GM19463 (cell line): Measurements from ENCODE around the gene OPN4.

Experiments used
- ATAC-seq: cut with Tn5 transposase; IDR thresholded peaks from one replicate; pipeline ENCODE4 v1.9.1; 2021; ENCODE audit warnings: mild to moderate bottlenecking, moderate library complexity; ENCODE audit not compliant: unreplicated experiment

The OPN4 gene

DNA sequence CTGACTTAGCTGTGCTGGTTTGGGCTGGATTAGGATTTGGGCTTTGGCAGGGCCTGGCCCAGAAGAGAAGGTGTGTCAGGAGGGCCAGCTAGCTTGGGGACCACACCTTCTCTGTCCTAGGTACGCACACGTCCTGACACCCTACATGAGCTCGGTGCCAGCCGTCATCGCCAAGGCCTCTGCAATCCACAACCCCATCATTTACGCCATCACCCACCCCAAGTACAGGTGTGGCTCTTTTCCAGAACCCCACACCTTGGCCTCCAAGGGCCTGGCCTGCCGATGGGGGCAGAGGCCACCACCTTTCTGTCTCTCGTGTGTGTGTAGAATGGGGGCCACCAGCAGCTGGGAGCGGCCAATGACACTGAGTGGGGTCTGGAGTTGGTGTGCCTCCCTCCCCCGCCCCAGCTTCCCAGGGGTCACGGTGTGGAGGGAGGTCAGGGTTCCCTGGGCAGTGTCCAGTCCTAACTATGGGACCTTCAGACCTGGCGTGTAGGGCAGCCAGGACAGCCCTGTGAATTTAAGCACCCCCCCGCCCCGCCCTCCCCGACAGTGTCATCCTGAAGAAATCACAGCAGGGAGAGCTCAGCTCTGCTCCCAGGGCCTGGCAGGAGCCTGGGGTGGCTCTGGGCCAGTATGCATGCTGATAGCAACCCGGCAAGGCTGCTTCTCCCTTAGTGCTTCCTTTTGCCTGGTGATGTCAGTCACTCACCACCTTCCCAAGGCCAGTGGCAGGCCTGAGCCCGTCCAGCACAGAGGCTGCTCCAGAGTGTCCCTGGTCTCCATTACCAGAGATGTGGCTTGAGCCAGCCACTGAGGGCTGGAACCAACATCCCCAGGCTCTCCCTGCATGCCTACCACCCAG lies 7.0 kb downstream of the OPN4 start:
- no peak for ATAC-seq

DNA sequence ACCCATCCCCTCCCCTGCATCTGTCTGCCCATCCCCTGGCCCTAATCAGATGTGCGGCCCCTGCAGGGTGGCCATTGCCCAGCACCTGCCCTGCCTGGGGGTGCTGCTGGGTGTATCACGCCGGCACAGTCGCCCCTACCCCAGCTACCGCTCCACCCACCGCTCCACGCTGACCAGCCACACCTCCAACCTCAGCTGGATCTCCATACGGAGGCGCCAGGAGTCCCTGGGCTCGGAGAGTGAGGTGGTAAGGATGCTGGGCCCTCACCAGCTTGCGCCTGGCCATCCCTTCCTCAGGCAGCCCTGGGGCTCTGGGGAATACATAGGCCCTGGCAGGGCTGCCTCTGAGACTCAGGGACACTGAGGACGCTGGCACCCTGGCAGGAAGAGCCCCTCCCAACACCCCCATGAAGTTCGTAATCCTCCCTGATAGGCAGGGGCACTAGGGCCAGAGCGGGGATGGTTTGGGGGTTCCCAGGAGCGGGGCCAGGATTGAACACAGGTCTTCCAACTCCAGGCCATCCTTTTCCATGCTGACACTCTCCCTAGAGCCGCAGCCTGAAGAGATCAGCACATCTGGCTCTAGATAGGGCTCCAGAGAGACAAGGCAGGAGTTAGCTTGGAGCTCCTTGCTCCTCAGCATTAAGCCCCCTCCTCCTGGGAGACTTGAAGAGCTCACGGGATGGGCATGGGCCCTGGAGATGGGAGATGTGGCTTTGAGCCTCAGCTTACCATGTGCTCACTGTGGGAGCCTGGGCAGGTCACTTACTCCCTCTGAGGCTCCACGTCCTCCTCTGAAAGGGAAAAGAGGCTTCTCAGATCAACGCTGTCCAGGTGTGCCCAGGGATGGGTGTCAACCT lies 8.1 kb downstream of the OPN4 start:
- ATAC-seq, result no peak

DNA sequence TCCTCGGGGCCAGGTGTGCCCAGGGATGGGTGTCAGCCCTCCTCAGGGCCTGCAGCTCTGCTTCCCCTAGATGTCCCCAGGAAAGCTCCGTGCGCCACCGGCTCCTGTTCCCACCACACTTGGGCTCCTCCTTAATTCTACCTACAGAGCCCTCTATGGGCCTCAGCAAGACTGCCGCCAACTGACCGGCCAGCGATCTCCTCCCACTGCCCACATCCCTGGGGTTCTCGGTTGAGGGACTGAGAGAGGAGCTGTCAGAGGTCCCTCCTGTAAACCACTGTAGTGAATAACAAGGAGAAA lies 8.6 kb downstream of the OPN4 start:
- ATAC-seq, result no peak

DNA sequence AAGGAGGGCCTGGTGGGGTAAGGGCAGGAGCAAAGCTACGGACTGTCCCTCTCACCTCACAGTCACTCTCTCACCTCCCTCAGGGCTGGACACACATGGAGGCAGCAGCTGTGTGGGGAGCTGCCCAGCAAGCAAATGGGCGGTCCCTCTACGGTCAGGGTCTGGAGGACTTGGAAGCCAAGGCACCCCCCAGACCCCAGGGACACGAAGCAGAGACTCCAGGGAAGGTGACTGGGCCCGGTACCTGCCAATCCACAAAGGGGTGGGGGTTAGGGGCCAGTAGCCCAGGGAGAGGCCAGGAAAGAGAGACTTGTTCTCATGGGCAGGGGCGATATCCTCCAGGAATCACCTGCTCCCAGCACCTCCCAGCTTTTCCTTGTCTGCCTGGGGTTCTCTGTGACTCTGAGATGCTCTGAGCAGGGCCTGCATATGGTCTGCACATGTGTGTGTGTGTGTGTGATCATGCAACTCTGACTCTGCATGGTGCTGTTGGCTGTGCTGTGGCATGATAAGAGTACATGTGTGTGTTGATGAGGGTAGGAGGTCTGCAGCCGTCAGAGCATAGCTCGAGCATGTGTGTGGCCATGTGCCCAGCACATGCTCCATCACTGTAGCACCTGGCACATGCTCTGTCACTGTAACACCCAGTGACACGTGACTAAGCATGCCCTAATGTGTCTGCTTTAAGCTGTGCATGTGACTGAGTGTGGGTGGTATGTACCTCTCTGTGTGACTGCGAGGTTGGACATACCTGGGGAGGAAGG lies 9.4 kb downstream of the OPN4 start:
- no peak for ATAC-seq

DNA sequence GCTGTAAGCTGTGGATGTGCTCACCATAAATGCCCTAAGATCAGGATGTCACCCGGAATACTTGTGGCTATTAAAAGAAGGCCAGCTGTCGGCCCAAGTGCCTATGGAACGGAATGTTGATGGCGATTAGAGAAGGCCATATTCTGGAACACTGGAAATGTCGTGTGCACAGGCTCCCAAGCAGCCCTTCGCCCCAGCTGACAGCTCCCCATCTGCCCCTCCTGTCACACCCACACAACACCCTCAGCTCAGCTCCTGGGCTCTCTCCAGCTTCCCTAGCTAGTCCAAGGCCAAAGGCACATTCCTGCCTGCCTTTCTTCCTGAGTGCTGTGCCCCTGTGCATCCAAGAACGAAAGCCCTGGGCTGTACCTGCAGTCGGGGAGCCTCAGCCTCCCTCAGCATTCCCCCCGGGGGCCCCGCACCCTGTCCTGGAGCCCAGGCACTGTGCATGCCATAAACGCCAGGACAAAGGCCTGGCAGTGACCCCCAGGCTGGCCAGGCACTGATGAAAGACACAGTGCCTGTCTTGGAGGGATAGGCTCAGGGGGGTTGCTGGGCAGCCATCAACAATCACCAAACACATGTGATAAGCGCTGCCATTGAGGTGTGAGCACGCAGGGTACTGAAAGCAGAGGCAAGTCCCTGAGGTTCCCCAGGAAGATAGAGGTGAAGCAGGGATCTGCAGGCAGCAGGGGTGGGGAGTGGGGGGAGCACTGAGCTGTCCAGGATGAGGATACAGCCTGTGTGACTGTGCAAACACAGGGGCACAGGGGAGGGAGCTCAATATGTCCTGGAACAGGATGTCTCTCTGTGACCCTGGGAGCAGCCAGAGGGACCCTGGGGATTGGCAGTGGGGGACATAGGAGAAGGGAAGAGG lies 10.2 kb downstream of the OPN4 start:
- no peak for ATAC-seq

DNA sequence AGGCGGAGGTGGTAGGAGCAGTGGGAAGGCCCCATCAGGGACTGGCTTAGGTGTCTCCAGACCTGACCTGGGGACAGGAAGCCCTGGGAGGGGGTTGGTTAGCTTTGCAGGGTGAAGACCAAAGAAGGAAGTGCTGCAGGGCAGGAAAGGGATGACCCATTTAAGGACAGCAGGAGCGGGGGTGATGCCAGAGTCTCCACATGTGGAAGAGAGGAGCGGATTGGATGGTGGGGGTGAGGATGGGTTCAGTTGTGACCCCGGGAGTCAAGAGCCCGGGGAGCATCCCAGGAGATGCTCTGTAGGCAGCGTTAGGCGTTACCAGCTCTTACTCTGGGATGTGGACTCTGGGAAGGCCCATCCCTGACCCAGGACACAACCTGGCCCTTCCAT lies 10.9 kb downstream of the OPN4 start:
- no peak for ATAC-seq

DNA sequence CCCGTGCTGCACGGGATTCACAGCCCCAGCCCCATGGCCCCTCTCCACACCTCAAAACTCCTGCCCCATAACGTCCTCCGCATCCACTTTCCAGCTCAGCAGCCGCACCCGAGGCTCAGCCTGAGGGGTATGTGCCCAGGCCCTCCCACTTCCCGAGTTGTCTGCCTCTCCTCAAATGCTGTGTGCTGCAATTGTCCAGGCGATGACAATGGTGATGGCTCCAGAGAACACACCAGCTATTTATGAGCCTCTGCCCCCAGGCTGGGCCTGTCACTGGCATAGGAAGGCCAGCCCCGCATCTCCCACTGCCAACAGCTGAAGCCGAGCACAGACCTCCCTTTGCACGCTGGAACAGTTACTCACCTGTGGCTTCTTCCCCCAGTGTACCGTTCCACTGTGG lies 11.5 kb downstream of the OPN4 start:
- no peak for ATAC-seq

DNA sequence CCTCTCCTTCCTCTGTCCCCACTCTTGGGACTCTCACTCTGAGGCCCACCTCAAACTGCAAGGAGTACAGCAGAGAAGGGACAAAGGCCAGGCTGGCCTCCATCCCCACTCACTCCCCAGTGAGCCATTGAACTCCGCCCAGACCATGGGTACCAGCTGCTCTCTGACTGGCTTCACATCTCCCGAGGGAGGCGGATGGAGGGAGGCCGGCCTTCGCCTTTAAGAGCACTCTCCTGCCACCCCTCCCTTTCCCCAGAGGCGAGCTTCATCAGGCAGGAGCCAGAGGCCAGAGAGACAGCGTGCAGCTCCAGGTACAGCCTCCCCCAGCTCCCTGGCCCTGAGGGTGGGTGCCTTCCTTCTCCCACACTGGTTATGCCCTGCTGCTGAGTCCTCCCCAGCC lies 12.2 kb downstream of the OPN4 start:
- ATAC-seq, result no peak

DNA sequence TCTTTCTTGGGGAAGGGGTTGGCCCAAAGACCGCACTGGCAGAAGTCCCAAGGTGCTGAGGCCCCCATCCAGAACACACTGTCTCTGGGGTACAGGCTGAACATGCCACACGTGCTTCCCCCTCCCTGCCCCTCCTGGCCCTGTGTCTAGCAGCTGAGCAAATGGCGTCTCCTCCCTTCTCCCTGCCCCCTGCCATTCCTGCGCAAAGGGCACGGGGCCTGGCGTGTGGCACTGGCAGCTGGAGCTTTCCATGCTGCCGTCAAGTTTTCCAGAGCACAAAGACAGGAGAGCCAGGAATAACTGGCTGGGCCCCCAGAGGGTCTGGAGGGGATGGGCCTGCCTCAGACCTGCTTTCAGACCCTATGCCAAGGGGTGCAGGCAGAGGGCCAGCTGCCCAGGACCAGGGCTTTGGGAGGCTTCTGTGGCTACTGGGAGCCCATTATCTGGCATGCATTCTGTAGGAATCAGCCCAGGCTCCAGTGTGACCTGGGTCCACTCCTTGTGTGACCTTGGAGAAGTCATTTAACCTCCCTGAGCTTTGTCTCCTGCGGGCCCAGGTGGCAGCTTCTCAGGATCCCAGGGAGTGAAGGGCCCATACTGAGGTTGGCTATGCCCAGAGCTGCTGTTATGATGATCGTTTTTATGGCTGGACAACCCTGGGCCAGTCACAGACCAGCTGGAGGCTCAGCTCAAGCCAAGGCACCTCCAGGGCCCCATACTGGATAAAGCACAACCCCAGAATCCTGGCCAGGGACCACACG lies 13.3 kb downstream of the OPN4 start:
- no peak for ATAC-seq

DNA sequence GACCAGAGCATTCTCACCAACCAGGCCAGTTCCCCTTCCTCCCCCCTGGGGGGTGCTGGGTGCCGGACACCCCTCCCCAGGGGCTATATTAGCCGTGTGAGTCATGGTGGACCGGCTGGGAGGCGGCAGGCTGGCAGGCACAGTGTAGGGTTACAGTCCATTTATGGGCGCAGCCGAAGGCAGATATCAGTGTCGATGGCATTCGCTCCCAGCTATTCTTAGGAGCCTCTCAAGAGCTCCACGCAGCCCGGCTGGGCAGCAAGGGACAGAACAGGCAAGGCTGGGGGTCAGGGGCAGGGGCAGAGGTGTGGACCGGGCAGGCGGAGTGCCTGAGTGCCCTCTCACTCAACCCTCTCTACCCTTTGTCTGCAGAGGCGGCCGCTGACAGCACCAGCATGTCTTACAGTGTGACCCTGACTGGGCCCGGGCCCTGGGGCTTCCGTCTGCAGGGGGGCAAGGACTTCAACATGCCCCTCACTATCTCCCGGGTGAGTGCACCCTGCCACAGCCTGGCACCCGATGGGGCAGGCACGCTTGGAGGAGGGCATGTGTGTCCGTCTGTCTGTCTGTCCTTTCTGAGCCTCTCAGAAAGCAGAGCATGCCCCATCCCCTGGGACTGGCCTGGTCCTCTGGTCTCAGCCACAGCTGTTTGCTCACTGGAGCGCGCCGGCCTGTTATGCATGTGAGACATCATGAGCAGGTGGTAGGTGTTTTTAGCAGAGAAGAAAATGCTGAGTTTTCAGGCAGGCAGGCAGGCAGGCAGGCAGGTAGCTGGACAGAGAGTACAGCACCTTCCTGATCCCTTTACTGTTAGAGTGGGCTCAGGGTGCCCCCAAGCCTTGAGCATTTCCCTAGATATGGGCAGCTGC lies 14.2 kb downstream of the OPN4 start, which contains the start of gene LDB3:
Gene LDB3 (plus strand): TSS at position 215 of the 869 bp plus-strand sequence. CDS start 181 bp downstream, at position 396.
- ATAC-seq, result peak; percentile 76

DNA sequence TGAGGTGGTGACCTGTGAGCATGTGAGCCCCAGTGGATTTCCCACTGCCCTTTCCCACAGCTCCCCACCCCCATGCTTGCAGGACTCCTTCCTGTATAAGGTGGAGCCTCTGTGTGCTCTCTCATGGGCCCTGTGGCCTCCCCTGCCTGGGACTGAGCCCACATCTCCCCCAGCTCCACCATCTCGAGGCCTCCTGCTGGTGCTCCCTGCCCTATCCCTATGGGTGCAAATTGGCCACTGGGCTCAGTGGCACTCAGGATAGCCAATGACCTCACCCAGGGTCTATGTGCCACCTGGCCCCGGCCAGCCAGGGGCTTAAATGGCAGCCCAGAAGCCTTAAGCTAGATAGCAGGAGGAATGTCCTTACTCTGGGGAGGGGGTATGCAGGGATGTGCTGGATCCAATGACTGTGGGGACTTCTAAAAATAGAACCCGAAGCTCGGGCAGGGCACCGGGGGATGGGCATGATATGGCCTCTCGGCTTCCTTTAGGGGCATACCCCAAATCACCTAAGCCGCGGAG lies 16.0 kb downstream of the OPN4 start:
- no peak for ATAC-seq

DNA sequence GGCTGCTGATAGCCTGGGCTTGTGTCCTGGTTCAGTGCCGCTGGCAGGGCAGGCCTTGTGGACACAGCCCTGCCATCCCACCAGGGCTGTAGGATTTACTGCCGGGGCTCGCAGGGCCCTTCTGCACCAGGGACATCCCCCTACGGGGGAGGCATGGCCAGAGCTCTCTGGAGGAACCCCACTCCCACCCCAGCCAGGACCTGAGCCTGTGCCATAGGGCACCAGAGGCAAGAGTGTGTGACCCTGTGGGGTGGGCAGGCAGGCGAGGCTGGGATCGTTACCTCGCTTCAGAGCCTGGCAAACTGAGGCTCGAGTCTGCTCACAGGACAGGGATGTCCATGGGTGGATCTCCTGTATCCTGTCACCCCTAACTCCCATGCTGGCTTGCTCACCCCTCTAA lies 16.5 kb downstream of the OPN4 start:
- ATAC-seq, result no peak

DNA sequence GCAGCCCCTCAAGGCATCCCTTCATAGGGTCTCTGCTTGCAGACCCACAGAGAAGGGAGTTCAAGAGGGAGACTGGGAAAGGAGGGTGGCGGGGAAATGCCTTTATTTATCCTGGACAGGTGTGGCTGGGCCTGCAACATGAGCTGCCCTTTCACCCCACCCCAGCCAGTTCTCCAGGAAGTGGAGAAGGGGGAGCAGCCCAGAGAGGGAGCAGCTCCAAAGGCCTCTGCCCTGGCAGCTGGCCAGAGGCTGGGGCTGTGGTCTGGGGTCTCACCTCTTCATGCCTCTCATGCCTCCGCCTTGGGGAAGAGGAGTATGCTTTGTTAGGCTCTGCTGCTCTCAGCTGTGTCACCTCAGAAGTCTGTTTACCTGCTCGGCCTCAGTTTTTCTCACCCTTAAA lies 17.1 kb downstream of the OPN4 start:
- ATAC-seq, result no peak

DNA sequence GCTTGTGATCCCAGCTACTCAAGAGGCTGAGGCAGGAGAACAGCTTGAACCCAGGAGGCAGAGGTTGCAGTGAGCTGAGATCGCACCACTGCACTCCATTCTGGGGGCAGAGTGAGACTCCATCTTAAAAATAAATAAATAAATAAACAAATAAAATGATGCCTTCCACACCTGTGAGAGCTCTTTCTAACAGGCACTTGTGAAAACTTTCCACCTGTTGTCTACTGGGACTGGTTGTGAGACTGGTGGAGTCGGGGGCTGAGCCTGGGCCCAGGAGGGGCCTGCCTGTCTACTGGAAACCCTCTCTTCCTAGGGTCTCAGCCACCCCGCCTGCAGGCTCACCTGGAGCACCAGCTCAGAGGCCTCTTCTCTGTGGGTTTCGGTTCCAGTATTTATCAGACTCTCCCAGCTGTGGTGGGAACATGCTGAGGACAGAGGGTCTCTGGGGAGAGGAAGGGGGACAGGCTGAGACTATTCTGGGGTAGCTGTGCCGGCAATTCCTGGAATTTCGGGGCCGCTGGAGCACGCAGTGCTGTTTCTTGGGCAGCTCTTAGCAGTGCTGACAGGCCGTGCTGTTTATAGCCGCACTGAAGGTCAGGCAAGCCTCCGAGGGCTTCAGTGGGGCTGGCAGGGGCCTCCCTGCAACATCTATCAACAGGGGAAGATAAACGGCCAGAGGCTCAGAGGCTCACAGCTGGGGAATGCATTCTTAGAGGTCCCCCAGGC lies 17.8 kb downstream of the OPN4 start:
- no peak for ATAC-seq

DNA sequence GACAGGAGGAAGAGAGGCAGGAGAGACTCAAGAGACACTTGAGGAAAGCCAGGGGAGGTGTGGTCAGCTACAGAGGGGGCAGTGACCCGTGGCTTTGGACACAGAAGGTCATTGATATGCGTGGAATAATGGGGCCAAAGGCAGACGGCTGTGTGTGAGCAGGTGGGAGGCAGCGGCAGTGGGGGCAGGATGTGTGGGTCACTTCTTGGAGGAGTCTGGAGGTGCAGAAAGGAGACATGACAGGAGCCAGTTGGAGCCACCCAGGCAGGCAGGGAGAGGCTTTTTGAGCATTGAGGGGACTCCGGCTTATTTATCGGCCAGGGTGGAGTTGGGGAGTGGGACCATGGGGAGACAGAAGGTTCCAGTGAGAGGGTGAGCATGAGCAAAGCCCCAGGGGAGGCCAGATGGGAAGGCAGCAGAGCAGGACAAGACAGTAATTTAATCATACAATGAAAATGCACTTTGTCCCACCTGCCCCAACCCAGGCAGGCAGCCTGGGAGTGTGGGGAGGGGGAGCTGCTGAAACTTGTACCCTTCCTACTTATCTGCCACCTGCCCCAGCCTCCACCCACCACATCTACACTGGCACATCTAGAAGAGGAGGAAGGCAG lies 19.0 kb downstream of the OPN4 start:
- ATAC-seq, result no peak

DNA sequence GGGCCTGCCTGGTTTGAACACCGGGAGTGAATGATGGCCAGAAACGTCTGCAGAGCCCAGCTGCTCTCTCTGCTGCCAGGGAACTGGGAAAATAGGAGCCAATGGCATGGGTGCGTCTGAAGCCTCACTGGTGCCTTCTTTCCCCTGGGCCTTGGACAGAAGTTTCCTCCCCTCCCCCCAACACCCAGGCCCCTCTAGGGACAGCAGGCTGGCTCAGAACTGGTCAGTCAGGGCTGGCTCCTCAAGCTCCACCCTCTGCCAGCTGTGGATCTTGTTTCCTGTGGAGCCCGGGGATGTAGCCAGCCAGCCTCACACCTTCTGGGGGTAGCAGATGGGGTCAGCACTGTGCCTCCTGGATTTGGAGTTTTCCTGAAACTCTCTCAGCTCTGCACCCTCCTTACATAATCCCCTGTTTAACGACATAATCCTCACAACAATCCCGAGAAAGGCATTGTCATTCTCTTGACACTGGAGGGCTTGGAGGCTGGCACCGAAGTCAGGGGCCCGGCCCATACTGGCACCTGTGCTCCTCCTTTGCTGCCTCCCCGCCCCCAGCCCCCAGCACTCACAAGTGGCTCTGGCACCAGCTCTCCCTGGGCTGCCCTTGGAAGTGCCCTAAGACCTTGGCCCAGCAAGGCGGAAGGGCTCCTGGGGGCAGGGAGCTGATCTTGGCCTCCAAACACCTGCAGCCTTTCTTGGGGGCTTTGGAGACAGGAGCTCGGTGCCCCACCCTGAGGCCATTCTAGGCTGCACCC lies 19.7 kb downstream of the OPN4 start:
- ATAC-seq, result no peak

DNA sequence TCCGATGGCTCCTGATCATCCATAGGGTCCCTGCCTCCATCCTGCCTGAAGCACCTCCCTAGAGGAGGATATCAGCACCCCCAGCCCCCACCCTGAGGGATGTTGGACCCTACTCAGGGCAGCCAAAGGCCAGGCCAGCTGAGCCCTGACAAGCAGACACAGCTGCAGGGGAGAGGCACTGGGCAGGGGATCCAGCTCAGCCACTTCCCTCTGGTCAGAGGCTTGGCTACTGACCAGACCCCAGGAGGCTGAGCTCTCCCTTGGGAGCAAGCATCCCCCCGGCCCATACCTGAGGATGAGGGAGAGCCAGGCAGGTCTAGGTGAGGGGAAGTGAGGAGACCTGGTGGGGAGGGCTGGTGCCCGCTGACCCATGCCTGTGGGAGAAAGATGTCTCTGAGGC lies 20.6 kb downstream of the OPN4 start:
- ATAC-seq, result no peak
